ENCODE data around the gene SH3BP5L.

SH3BP5L gene

DNA sequence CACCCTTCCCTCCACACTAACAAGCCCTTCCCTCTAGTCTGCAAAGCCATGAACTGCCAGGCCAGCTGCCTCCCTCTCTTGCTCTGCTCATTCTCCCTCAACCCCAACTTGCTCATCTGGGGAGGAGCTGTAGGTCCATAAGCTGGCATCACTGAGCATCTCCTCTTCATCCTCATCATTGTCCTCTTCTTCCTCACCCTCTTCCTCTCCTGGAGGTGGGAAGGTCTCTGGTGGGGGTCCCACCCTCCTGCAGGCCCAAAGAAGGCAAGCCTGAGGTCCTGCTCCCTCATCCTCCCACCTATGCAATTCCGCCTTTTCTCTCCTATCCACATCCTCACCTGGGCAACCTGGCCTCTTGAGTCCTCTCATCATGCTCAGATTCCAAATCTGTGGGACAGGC is 30.5 kb upstream of the SH3BP5L start:
- Mint-ChIP-seq H3K4me1 (peaks cover 27% of the 10 kb centered on the region), H3K27me3 (no peaks in the 10 kb centered on the region), H3K27ac (peak overlapping the region in 1 of 2 donors; percentile 64), H3K4me3 (peak overlapping the region; percentile 6), H3K9me3 (no peaks in the 10 kb centered on the region)
- DNase-seq, result no peak
- ATAC-seq, result no peak

DNA sequence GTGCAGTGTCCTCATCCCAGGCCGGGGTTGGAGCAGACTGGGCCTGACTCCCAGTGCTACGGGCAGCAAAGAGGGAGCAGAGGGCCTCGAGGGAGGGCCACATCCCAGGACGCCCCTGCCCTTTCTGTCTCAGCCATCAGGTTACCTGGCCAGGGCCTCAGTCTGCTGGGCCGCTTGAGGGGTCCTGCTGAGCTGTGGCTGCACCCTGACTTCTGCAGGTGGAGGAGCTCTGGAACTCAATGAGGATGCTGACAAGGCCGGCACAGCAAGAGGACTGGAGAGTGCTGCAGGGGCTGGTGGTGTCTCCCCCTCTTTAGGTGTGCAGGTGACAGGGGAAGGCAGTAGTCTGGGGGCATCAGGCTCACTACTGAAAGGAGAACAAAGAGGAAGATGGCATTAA is 29.9 kb upstream of the SH3BP5L start:
- ATAC-seq (no peak), DNase-seq (no peak)
- H3K27me3 Mint-ChIP-seq, result no peaks in the 10 kb centered on the region
- H3K27ac Mint-ChIP-seq, result peak overlapping the region; percentile 3 to 85
- peak overlapping the region in 1 of 2 donors; percentile 11 for H3K4me3 Mint-ChIP-seq
- no peaks in the 10 kb centered on the region for H3K9me3 Mint-ChIP-seq
- peaks cover 26% of the 10 kb centered on the region for H3K4me1 Mint-ChIP-seq

DNA sequence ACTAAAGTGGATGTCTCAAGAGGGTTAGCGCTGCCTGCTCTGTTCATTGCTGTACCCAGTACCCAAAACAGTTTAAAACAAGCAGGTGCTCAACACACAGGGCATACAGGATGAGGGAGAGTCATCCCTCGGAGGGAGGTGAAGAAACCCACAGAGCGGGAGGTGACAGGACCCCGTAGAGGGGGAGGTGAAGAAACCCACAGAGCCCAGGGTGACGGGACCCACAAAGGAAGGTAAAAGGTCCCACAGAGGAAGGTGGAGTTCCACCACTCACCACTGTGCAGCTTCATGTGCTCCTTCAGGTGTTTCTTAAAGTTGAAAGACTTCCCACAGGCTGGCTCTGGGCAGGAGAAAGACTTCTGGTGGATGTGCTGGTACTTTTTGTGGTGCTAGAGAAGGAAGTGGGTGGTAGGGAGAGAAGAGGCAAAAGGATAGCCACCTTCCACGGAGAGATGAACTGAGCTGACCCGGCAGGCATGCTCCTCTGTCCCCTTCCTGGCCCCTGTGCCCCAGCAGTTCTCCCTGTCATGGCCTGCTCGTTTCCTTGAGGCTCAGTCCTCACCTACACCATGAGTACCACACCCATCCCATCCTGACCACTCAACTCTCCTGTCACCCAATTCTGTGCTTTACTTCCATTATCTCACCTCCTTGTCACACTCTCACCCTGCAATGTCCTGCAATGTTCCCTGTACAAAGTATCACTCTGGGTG is 28.1 kb upstream of the SH3BP5L start:
- DNase-seq, result peak; percentile 29 to 63
- H3K27me3 Mint-ChIP-seq, result no peaks in the 10 kb centered on the region

DNA sequence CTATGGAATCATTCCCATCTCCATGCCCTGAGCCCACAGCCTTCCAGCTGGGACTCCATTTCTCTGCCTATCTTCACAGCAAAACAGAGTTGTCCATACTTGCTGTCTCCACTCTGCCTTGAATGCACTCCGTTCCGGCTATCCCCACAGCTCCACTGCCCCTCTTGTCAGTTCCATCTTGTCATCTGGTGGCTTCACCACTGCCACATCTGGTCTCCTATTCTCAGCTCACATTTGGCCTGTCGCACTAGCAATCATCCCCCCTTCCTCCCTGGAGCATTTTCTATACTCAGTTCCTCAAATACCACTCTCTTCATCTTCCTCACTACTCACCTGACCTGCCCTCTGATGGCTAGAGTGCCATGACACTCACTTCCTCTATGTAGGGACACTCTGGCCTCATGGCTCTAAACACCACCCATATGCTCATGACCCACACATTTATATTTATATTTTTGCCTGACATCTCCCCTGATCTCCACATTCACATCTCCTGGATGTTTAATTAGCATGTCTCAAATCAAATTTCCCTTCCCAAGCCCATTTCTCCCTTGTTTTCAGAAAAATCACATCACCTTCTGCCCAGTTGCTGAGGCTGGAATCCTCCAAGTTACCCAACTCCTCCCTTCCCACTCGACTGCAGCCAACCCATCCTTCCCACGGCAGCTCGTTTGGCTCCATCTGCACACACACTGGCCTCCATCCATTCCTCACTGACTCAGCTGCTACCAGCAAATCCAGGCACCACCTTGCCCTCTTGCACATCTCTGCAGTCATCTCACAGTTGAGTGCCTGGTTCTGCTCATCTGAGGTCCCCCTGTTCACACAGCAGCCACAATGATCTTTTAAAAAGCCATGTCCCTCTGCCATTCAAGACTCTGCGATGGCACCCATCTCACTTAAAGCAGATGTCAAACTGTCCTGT is 27.0 kb upstream of the SH3BP5L start:
- ATAC-seq (no peak), DNase-seq (no peak)
- H3K9me3 Mint-ChIP-seq, result no peaks in the 10 kb centered on the region
- no peaks in the 10 kb centered on the region for H3K27me3 Mint-ChIP-seq
- H3K4me3 Mint-ChIP-seq, result no peak overlapping the region
- no peak overlapping the region for H3K27ac Mint-ChIP-seq
- H3K4me1 Mint-ChIP-seq, result peaks cover 5% of the 10 kb centered on the region

More for the DNA sequence above, 28.1 kb upstream of the SH3BP5L start:
- Mint-ChIP-seq H3K4me3 (peak overlapping the region in 1 of 2 donors; percentile 15), H3K27ac (peak overlapping the region in 1 of 2 donors; percentile 81), H3K4me1 (peaks cover 12% of the 10 kb centered on the region), H3K9me3 (no peaks in the 10 kb centered on the region)
- peak; percentile 73 for ATAC-seq

DNA sequence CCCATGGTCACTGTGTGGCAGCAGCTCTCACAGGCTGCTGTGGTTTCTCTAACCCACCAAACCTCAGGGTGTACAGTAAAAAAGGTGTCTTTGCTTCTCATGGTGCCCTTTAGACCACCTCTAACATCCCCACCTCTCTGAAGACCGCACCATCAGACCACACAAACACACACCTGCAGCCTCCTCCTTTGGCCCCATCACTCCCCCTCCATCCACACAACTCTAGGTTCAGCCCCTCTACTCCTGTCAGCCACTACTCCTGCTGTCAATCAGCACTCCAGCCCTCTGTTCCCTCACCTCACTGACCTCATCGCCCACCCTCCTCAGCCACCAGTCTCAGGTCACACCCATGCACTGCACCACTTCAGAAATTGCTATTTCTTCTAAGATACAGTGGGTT is 25.7 kb upstream of the SH3BP5L start:
- Mint-ChIP-seq H3K4me1 (no peaks in the 10 kb centered on the region), H3K9me3 (no peaks in the 10 kb centered on the region), H3K4me3 (no peak overlapping the region), H3K27ac (no peak overlapping the region), H3K27me3 (no peaks in the 10 kb centered on the region)
- DNase-seq (no peak), ATAC-seq (no peak)

DNA sequence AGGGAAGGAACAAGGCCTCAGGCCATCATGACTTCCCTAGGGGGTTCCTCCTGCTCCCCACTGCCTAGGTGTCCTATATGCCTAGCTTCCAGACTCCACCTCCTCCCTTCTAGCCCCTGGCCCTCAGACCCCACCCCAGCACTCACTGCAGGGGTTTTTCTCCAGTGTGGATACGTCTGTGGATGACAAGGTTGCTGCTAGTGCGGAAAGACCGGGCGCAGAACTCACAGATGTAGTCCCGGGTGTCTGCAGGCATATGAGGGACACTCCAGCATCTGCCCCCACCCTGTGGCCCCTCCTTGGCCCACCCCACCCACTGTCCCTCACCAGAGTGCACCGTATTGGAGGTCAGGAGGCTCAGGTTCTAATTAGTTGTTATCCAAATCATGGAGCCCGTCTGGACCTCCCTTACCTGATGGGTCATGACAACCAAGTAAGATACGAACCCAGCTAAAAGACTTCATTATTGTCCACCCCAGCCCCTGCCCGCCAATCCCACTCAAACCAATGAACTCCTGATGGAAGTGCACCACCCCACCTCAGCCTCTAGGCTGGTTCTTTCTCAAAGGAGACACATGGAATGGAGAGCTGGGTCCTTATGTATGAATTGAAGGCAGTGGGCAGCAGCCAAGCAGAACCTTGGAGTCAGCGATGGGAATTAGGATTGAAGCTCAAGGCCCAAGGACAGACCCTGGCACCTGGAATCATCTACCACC is 25.0 kb upstream of the SH3BP5L start:
- DNase-seq (no peak), ATAC-seq (no peak)
- H3K27me3 Mint-ChIP-seq, result no peaks in the 10 kb centered on the region
- no peaks in the 10 kb centered on the region for H3K9me3 Mint-ChIP-seq
- H3K4me3 Mint-ChIP-seq, result no peak overlapping the region
- no peak overlapping the region for H3K27ac Mint-ChIP-seq
- no peaks in the 10 kb centered on the region for H3K4me1 Mint-ChIP-seq

DNA sequence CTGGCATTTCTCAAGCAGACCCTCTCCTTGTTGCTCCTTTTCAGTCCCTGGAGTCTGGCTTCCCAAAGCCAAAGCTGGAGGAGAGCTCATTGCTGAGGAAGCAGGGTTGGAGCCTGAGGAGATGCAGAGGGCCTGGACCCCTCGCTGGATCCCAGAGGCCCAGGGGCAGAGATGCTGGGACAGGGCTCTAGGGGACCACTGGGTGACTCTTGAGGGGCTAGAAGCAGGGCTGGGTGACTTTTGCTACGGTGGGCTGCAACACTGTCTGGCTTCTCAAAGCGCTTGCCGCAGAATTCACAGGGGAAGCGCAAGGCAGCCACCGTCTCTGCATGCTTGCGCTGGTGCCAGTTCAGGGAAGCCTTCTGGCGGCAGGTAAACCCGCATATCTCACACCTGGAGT is 24.4 kb upstream of the SH3BP5L start:
- no peak overlapping the region for H3K4me3 Mint-ChIP-seq
- DNase-seq (no peak), ATAC-seq (no peak)
- H3K9me3 Mint-ChIP-seq, result no peaks in the 10 kb centered on the region
- no peaks in the 10 kb centered on the region for H3K27me3 Mint-ChIP-seq
- H3K27ac Mint-ChIP-seq, result no peak overlapping the region
- no peaks in the 10 kb centered on the region for H3K4me1 Mint-ChIP-seq

DNA sequence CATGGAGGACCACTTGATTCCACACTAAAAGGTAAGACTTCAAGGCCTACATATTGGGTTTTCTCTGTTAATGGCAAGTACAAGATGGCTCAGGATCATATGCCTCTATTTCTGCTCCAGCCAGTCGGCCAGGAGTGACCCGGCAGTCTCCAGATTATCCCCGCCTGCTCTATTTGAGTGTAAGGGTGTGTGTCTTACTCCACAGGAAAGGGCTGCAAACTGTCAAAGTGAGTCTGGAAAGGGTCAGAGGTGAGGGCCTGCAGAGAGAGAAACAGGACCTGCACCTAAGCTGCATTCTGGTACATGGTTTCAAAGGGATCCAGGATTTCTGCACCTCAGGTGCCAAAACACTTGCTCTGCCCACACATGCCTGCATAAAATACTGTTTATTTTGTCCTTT is 23.9 kb upstream of the SH3BP5L start:
- no peak overlapping the region for H3K4me3 Mint-ChIP-seq
- H3K27me3 Mint-ChIP-seq, result no peaks in the 10 kb centered on the region
- H3K9me3 Mint-ChIP-seq, result no peaks in the 10 kb centered on the region
- ATAC-seq (no peak), DNase-seq (no peak)
- H3K4me1 Mint-ChIP-seq, result no peaks in the 10 kb centered on the region
- H3K27ac Mint-ChIP-seq, result no peak overlapping the region

DNA sequence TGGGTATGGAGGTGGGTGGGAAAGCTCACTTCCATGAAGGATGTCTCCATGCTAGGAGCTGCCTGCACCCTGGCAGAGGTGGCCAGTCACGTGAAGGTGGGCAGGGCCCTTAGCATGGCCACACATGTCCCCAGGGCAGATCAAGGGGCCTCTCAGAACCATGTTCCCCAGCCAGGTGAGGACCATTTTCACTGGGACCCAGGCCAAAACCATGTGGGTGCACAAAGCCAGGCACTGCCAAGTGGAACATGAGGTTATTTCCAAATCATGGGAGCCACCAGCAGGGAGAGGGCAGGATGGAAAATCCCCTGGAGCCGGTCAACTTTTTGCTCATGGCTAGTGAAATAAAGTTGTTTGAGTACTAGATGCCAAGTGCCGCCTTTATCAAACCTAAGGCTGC is 23.4 kb upstream of the SH3BP5L start:
- H3K9me3 Mint-ChIP-seq, result no peaks in the 10 kb centered on the region
- H3K27ac Mint-ChIP-seq, result no peak overlapping the region
- no peaks in the 10 kb centered on the region for H3K27me3 Mint-ChIP-seq
- ATAC-seq, result no peak
- H3K4me3 Mint-ChIP-seq, result no peak overlapping the region
- no peaks in the 10 kb centered on the region for H3K4me1 Mint-ChIP-seq
- no peak for DNase-seq

DNA sequence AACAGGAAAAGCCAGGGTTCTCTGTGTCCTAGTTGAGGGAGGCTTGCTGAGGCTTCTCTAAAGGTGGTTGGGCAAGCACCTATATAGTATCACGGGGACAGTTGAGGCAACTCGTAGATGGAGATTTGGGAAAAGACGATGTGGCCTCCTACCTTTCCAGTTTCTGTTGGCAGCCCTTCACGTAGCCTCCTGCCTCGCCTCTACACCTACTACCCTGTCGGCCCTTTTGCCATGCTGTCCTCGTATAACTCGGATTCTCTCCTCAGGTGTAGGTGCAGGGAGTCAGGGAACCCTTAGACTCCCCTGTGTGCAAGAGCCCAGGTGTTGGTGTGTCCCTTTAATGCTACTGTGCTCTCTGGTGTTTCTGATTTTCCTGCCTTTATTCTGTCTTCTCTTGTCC is 22.9 kb upstream of the SH3BP5L start:
- H3K27ac Mint-ChIP-seq, result no peak overlapping the region
- DNase-seq, result no peak
- H3K4me1 Mint-ChIP-seq, result no peaks in the 10 kb centered on the region
- no peaks in the 10 kb centered on the region for H3K9me3 Mint-ChIP-seq
- H3K4me3 Mint-ChIP-seq, result no peak overlapping the region
- no peaks in the 10 kb centered on the region for H3K27me3 Mint-ChIP-seq
- ATAC-seq, result no peak

DNA sequence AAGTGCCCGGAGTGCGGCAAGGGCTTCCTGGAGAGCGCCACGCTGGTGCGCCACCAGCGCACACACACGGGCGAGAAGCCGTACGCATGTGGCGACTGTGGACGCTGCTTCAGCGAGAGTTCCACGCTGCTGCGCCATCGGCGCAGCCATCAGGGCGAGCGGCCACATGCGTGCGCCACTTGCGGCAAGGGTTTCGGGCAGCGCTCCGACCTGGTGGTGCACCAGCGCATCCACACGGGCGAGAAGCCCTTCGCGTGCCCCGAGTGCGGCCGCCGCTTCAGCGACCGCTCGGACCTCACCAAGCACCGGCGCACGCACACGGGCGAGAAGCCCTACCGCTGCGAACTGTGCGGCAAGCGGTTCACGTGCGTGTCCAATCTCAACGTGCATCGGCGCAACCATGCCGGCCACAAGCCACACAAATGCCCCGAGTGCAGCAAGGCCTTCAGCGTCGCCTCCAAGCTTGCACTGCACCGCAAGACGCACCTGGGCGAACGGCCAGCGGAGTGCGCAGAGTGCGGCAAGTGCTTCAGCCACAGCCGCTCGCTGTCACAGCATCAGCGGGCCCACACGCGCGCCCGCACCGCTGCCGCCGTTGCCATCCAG is 22.3 kb upstream of the SH3BP5L start:
- Mint-ChIP-seq H3K4me3 (no peak overlapping the region), H3K27ac (no peak overlapping the region), H3K27me3 (no peaks in the 10 kb centered on the region), H3K4me1 (no peaks in the 10 kb centered on the region), H3K9me3 (no peaks in the 10 kb centered on the region)
- ATAC-seq (no peak), DNase-seq (no peak)

DNA sequence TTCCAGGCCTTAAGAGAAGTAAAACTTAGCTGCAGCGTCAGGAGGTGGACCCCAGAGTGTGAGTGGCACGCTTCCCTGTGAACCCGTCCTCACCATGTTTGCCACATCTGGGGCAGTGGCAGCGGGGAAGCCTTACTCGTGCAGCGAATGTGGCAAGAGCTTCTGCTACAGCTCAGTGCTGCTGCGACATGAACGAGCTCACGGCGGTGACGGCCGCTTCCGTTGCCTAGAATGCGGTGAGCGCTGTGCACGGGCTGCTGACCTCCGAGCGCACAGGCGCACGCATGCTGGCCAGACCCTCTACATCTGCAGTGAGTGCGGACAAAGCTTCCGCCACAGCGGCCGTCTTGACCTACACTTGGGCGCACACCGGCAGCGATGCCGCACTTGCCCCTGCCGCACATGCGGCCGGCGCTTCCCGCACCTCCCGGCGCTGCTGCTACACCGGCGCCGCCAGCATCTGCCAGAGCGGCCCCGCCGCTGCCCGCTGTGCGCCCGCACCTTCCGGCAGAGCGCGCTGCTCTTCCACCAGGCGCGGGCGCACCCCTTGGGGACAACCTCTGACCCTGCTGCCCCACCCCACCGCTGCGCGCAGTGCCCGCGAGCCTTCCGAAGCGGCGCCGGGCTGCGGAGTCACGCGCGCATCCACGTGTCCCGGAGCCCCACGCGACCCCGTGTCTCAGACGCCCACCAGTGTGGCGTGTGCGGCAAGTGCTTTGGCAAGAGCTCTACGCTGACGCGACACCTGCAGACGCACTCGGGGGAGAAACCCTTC is 21.7 kb upstream of the SH3BP5L start:
- H3K9me3 Mint-ChIP-seq, result no peaks in the 10 kb centered on the region
- H3K27ac Mint-ChIP-seq, result no peak overlapping the region
- peaks cover 2% of the 10 kb centered on the region for H3K4me1 Mint-ChIP-seq
- no peaks in the 10 kb centered on the region for H3K27me3 Mint-ChIP-seq
- DNase-seq (no peak), ATAC-seq (peak; percentile 62)
- no peak overlapping the region for H3K4me3 Mint-ChIP-seq

DNA sequence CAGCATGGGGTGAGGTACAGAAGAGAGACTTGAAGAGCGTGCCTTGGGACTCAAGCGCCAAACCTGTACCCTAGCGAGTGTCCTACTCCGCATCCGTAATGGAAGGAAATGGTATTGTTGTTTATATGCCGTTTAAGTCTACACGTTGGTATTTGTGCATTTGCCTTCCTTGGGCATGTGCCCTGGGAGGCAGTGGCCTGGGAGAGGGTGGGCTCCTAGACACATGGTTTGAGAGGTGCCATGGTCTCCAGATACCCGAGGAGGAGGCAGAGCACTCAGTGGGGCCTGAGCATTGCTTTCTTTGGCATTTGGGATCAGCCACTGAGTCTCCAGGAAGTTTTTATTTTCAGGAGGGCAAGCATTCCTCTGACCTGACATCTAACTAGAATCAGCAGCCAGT is 18.8 kb upstream of the SH3BP5L start:
- Mint-ChIP-seq H3K4me1 (peaks cover 25% of the 10 kb centered on the region), H3K27me3 (no peaks in the 10 kb centered on the region), H3K27ac (no peak overlapping the region), H3K9me3 (no peaks in the 10 kb centered on the region), H3K4me3 (no peak overlapping the region)
- no peak for ATAC-seq
- DNase-seq, result no peak

DNA sequence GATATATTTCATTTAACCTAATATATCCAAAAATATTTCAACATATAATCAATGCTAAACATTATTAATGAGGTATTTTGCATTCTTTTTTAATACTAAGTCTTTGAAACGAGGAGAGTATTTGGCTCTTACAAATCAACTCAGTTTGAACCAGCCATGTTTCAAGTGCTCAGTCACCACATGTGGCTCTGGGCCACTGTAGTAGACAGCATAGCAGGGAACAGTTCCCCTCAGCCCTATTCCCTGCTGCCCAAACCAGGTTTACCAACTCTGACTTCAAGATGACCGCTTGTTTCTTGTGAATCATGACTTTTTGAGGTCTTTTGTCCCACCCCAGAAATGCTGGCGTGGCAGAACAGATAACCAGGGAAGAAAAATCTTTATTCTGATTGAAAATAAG is 18.0 kb upstream of the SH3BP5L start:
- Mint-ChIP-seq H3K27ac (no peak overlapping the region), H3K4me1 (peaks cover 25% of the 10 kb centered on the region), H3K9me3 (no peaks in the 10 kb centered on the region), H3K4me3 (no peak overlapping the region), H3K27me3 (no peaks in the 10 kb centered on the region)
- DNase-seq, result no peak
- no peak for ATAC-seq

DNA sequence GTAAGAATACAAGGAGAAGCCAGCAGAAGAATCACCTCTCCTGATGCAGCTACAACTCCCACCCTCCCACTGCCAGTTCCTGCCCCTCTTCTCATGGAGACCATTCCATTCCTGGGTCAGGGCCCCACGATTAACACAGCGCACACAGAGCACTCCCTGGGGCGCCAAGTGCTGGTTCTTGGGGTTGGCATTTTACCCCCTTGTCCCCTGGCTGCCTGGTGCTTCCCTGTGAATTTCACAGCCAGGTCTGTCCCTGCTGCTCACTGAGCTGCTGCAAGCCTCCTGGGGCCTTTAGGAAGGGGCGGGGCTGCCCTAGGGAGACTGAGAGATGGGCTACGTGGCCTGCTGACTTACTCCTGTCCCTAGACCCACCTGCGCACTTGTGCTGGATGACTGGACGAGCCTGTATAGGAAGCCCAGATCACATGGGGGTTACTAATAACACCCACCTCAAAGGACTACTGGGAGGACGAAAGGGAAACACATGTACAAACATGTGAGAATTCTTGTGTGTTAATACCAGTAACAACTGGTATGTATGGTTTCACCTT is 17.1 kb upstream of the SH3BP5L start:
- Mint-ChIP-seq H3K4me1 (peaks cover 25% of the 10 kb centered on the region), H3K4me3 (no peak overlapping the region), H3K27ac (no peak overlapping the region), H3K27me3 (no peaks in the 10 kb centered on the region), H3K9me3 (no peaks in the 10 kb centered on the region)
- ATAC-seq (no peak), DNase-seq (no peak)

Measured in stimulated activated naive CD8-positive, alpha-beta T cell treated with anti-CD3 and anti-CD28 coated beads, Interleukin-15, amount 100 ng/mL, for 72 hours (primary cell).